Esophagus squamous epithelium (tissue), 5 donors: ENCODE measurements around the gene CD27. TPM values are rescaled to one million over a fixed set of nuclear protein-coding genes. Genes with fewer than 3 reads are reported as not detected.

Experiments
- DNase-seq: peaks from one replicate; lab custom pipeline; 2025; lab: John Stamatoyannopoulos, UW
- H3K27ac ChIP-seq, 4 donors: fragments of 200-600 bp; sonication (generic); one replicate each; pipeline ENCODE4 v1.5.1; 2016 to 2019; ENCODE audit warnings: mild to moderate bottlenecking in 1 of 4
- H3K27me3 ChIP-seq, 4 donors: fragments of 200-600 bp; sonication (generic); 1 replicate in 3 of 4; 2 replicates in 1 of 4; pipeline versions ENCODE4 v1.5.1 to v1.6.0; 2017 to 2021; ENCODE audit warnings: antibody characterized with exemption in 1 of 4
- H3K36me3 ChIP-seq, 3 donors: fragments of 200-600 bp; sonication (generic); one replicate each; pipeline ENCODE4 v1.5.1; 2016 to 2019
- H3K4me1 ChIP-seq, 3 donors: fragments of 200-600 bp; sonication (generic); one replicate each; pipeline ENCODE4 v1.5.1; 2017 to 2019
- H3K4me3 ChIP-seq, 4 donors: fragments of 200-600 bp; sonication (generic); 1 replicate in 3 of 4; 2 replicates in 1 of 4; pipeline ENCODE4 v1.5.1; 2016 to 2019; ENCODE audit warnings: mild to moderate bottlenecking in 2 of 4, moderate library complexity in 1 of 4
- H3K9me3 ChIP-seq, 3 donors: fragments of 200-600 bp; sonication (generic); one replicate each; pipeline ENCODE4 v1.5.1; 2016 to 2019
- POLR2A ChIP-seq, 4 donors: fragments of 450-650 bp; IDR thresholded peaks; one replicate each; pipeline ENCODE4 v1.6.1; 2017; ENCODE audit warnings: antibody characterized with exemption in 4 of 4, mild to moderate bottlenecking in 4 of 4, moderate library complexity in 3 of 4
- WGBS, 2 donors: methylation state at CpG; one replicate each; pipeline ENCODE4 v1.1.5; 2018; 5-methylcytosine and 5-hydroxymethylcytosine counted together
- intact Hi-C: fragments of 100-400 bp; cut with DNase I; formaldehyde crosslinking; loops from one replicate; pipeline ENCODE4 v1.15.0; 2022
- total RNA-seq, 4 donors: library from RNA; depleted of rRNA; stranded (reverse); fragments of >200 nt; gene quantifications; one replicate each; pipeline ENCODE4 v1.1.0, GENCODE V29; 2016
- TF ChIP-seq, protein P1 (sequence below), 6 experiments: fragments of 450-650 bp in 4 of 6; fragments of 200-600 bp in 2 of 6; sonication (generic) in 2 of 6; IDR thresholded peaks; one replicate each; pipeline ENCODE4 v1.5.1; 2016 to 2019; ENCODE audit warnings: antibody characterized with exemption in 6 of 6, mild to moderate bottlenecking in 4 of 6, moderate library complexity in 4 of 6
- donor health status: DM: yes; HTN: yes; CAD: no.

The CD27 gene
- total RNA-seq, 4 donors from 2014 or later: 0.49 to 4.2 (median 2.9) TPM

DNA sequence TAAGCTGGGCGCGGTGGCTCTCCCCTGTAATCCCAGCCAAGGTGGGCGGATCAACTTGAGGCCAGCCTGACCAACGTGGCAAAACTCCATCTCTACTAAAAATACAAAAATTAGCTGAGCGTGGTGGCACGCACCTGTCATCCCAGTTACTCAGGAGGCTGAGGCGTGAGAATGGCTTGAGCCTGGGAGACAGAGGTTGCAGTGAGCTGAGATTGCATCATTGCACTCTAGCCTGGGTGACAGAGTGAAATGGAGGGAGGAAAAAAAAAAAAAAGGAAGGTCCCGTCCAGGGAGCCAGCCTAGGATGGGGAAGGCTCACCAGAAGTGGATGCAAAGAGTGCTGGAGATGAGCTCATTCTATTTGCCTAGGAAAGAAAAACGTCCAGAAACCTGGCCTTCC lies 1.9 kb upstream of the CD27 start:
- no peak for DNase-seq
- TF ChIP-seq, protein P1, sequence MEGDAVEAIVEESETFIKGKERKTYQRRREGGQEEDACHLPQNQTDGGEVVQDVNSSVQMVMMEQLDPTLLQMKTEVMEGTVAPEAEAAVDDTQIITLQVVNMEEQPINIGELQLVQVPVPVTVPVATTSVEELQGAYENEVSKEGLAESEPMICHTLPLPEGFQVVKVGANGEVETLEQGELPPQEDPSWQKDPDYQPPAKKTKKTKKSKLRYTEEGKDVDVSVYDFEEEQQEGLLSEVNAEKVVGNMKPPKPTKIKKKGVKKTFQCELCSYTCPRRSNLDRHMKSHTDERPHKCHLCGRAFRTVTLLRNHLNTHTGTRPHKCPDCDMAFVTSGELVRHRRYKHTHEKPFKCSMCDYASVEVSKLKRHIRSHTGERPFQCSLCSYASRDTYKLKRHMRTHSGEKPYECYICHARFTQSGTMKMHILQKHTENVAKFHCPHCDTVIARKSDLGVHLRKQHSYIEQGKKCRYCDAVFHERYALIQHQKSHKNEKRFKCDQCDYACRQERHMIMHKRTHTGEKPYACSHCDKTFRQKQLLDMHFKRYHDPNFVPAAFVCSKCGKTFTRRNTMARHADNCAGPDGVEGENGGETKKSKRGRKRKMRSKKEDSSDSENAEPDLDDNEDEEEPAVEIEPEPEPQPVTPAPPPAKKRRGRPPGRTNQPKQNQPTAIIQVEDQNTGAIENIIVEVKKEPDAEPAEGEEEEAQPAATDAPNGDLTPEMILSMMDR (IDR thresholded peaks at IDR 0.05): no peak
- no peak for TF ChIP-seq POLR2A (IDR thresholded peaks at IDR 0.05)
- Histone ChIP-seq H3K27me3 (no peaks in the 10 kb centered on the region), H3K4me1 (peaks cover 0 to 10% (median 0%) of the 10 kb centered on the region in 3 donors), H3K4me3 (no peak overlapping the region), H3K9me3 (no peaks in the 10 kb centered on the region), H3K36me3 (peaks cover 0 to 31% (median 0%) of the 10 kb centered on the region in 3 donors), H3K27ac (no peak overlapping the region)
- intact Hi-C loops: no loop called here
- 78 to 84% methylated on average over 8 of the region's 9 CpGs for WGBS, 2 donors

DNA sequence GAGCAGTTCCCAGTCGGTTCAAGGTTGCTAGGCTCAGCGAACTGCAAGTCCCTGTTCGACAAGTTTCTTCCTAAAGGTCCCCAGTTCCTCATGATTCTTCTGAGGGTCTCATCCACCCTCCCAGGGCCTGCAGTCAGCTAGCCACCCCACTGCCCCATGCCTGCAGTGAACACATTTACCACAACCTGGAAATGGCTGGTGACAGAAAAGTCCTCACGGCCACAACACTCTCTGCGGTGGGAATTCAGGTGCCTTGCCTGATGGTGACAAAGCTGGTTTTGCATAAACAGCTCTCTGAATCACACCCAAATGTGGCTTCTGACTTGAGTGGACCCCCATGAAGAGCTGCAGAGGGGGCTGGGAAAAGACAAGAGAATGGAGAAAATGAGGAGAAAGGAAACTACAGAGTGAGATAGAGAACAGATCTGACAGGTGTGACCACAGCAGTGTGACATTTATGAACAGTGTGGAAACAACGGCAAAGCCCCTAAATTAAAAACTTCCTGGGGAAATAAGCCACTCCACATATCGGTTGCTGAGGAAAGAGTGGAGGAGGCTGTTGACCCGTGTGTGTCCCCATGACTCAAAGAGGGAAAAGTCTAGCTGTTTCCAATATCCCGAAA lies 1.3 kb upstream of the CD27 start:
- H3K4me1 ChIP-seq: peaks cover 0 to 14% (median 0%) of the 10 kb centered on the region in 3 donors
- 57 to 68% methylated on average over 4 to 9 of the region's 9 CpGs for WGBS, 2 donors
- TF ChIP-seq POLR2A (IDR thresholded peaks at IDR 0.05): no peak
- TF ChIP-seq, protein P1 (IDR thresholded peaks at IDR 0.05): no peak
- H3K27me3 ChIP-seq: no peaks in the 10 kb centered on the region
- intact Hi-C loops: no loop called here
- no peak overlapping the region for H3K27ac ChIP-seq
- H3K9me3 ChIP-seq: no peaks in the 10 kb centered on the region
- H3K4me3 ChIP-seq: no peak overlapping the region
- DNase-seq: no peak
- peaks cover 0 to 35% (median 0%) of the 10 kb centered on the region in 3 donors for H3K36me3 ChIP-seq

- H3K27ac ChIP-seq: no peak overlapping the region
These were observed 724 bp upstream of the CD27 start for GRCh38 chr12:6444031-6444430.

DNA sequence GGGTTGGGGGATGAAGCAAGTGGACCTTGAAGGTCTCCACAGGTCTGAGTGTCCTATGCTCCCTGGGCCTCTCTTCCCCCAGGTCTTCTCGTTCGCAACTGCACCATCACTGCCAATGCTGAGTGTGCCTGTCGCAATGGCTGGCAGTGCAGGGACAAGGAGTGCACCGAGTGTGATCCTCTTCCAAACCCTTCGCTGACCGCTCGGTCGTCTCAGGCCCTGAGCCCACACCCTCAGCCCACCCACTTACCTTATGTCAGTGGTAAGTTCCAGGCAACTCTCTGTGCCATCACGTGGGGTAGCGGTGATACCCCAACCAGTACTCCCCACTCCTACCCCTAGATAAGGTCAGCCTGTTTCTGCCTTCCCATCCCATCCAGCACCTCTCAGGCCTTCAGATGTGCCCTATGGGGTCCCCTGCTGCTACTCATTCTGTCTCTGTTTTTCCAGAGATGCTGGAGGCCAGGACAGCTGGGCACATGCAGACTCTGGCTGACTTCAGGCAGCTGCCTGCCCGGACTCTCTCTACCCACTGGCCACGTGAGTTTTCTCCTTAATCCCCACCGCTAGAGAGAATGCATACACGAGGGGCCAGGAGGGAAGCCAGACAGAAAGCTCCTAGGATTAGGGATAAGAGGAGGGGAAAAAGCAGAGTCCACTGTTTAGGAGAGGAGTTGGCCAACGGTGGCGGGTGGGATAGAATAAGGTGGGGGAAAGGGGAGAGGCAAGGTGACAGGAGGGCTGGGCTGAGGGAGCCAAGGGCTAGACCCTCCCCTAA lies 5.5 kb downstream of the CD27 start:
- peak overlapping the region; percentile 97 to 99 (median 98) for H3K27ac ChIP-seq
- no peaks in the 10 kb centered on the region for H3K9me3 ChIP-seq
- TF ChIP-seq, protein P1 (IDR thresholded peaks at IDR 0.05): no peak
- no peak for TF ChIP-seq POLR2A (IDR thresholded peaks at IDR 0.05)
- H3K4me3 ChIP-seq: peak overlapping the region; percentile 50 to 92 (median 73)
- 60 to 68% methylated on average over 13 to 16 of the region's 16 CpGs for WGBS, 2 donors
- peaks cover 27 to 55% (median 32%) of the 10 kb centered on the region in 3 donors for H3K4me1 ChIP-seq
- DNase-seq: no peak
- H3K36me3 ChIP-seq: peaks cover 0 to 49% (median 9%) of the 10 kb centered on the region in 3 donors
- no peaks in the 10 kb centered on the region for H3K27me3 ChIP-seq
- intact Hi-C loops: no loop called here

More at GRCh38 chr12:6444031-6444430, 724 bp upstream of the CD27 start:
- 61 to 72% methylated on average over 4 of the region's 4 CpGs for WGBS, 2 donors
- intact Hi-C loops: no loop called here
- DNase-seq: no peak
- TF ChIP-seq, protein P1 (IDR thresholded peaks at IDR 0.05): no peak
- no peak for TF ChIP-seq POLR2A (IDR thresholded peaks at IDR 0.05)
- no peak overlapping the region for H3K4me3 ChIP-seq
- no peaks in the 10 kb centered on the region for H3K9me3 ChIP-seq
- H3K36me3 ChIP-seq: peaks cover 0 to 35% (median 0%) of the 10 kb centered on the region in 3 donors
- no peaks in the 10 kb centered on the region for H3K27me3 ChIP-seq
- peaks cover 0 to 14% (median 0%) of the 10 kb centered on the region in 3 donors for H3K4me1 ChIP-seq

DNA sequence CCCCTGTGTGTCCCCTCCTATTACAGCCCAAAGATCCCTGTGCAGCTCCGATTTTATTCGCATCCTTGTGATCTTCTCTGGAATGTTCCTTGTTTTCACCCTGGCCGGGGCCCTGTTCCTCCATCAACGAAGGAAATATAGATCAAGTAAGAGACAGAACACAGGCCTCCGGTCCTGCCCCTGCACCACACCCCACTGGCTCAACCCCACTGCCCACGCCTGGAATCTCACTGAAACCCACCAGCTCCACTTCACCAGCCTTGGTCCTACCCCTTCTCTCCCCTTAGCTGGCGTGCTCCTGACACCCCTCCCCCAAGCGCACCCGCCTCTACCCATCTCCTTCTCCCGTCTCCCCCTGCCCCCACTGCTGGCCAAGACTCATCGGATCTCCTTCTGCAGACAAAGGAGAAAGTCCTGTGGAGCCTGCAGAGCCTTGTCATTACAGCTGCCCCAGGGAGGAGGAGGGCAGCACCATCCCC lies 6.2 kb downstream of the CD27 start:
- no peak for DNase-seq
- WGBS, 2 donors: 10 to 13% methylated on average over 10 to 11 of the region's 11 CpGs
- peaks cover 0 to 45% (median 9%) of the 10 kb centered on the region in 3 donors for H3K36me3 ChIP-seq
- intact Hi-C loops: no loop called here
- TF ChIP-seq, protein P1 (IDR thresholded peaks at IDR 0.05): no peak
- no peak for TF ChIP-seq POLR2A (IDR thresholded peaks at IDR 0.05)
- H3K27me3 ChIP-seq: no peaks in the 10 kb centered on the region
- peak overlapping the region; percentile 97 to 99 (median 98) for H3K27ac ChIP-seq
- H3K9me3 ChIP-seq: no peaks in the 10 kb centered on the region
- peaks cover 27 to 55% (median 32%) of the 10 kb centered on the region in 3 donors for H3K4me1 ChIP-seq
- H3K4me3 ChIP-seq: peak overlapping the region; percentile 50 to 92 (median 73)
